RWPE2 (cell line): ENCODE results near the gene GRM8.

Experiments
- ATAC-seq: fragments of 200-7000 bp; cut with Tn5 transposase; 3 replicates; pipeline ENCODE4 v1.9.1; 2021; ENCODE audit warnings: low read depth
- DNase-seq: peaks from one replicate; pipeline ENCODE4 v3.0.0-alpha.2; 2020; ENCODE audit warnings: low spot score
- H3K27ac ChIP-seq: fragments of 450-650 bp; 2 replicates; pipeline ENCODE4 v1.5.1; 2017; ENCODE audit warnings: mild to moderate bottlenecking; ENCODE audit not compliant: poor library complexity, severe bottlenecking
- H3K27me3 ChIP-seq: fragments of 250-450 bp; sonication (Bioruptor Pico); 2 replicates; pipeline ENCODE4 v1.5.1; 2021; ENCODE audit warnings: mild to moderate bottlenecking, moderate library complexity; ENCODE audit not compliant: insufficient read depth, poor library complexity, severe bottlenecking
- H3K36me3 ChIP-seq: fragments of 250-450 bp; sonication (Bioruptor Pico); 2 replicates; pipeline ENCODE4 v1.5.1; 2020; ENCODE audit warnings: low read depth, mild to moderate bottlenecking, moderate library complexity
- H3K4me1 ChIP-seq: fragments of 250-450 bp; sonication (Bioruptor Pico); 2 replicates; pipeline ENCODE4 v1.5.1; 2021; ENCODE audit warnings: mild to moderate bottlenecking, moderate library complexity; ENCODE audit not compliant: insufficient read depth, poor library complexity, severe bottlenecking
- H3K4me3 ChIP-seq: fragments of 250-450 bp; sonication (Bioruptor Pico); 2 replicates; pipeline ENCODE4 v1.5.1; 2021; ENCODE audit warnings: mild to moderate bottlenecking, moderate library complexity; ENCODE audit not compliant: severe bottlenecking
- H3K9me3 ChIP-seq: fragments of 250-450 bp; sonication (Bioruptor Pico); 2 replicates; pipeline ENCODE4 v1.5.1; 2021; ENCODE audit warnings: mild to moderate bottlenecking, moderate library complexity; ENCODE audit not compliant: severe bottlenecking
- CTCF ChIP-seq: fragments of 450-650 bp; IDR thresholded peaks from one replicate; pipeline ENCODE4 v1.5.1; 2017; ENCODE audit warnings: mild to moderate bottlenecking, moderate library complexity; ENCODE audit not compliant: poor library complexity, severe bottlenecking

GRM8 gene

GRCh38 chr7:127035203-127035849 lies 217.4 kb downstream of the GRM8 start:
- DNase-seq (no peak), ATAC-seq (no peak)
- no peak for TF ChIP-seq CTCF
- H3K27ac ChIP-seq: no peak overlapping the region
- H3K4me1 ChIP-seq: no peaks in the 10 kb centered on the region
- H3K36me3 ChIP-seq: no peaks in the 10 kb centered on the region
- H3K9me3 ChIP-seq: no peaks in the 10 kb centered on the region
- no peaks in the 10 kb centered on the region for H3K27me3 ChIP-seq
- H3K4me3 ChIP-seq: no peak overlapping the region

GRCh38 chr7:127034186-127034806 lies 218.4 kb downstream of the GRM8 start:
- DNase-seq (no peak), ATAC-seq (no peak)
- Histone ChIP-seq H3K27me3 (no peaks in the 10 kb centered on the region), H3K27ac (no peak overlapping the region), H3K36me3 (no peaks in the 10 kb centered on the region), H3K4me1 (no peaks in the 10 kb centered on the region), H3K4me3 (no peak overlapping the region), H3K9me3 (no peaks in the 10 kb centered on the region)
- no peak for TF ChIP-seq CTCF

GRCh38 chr7:127029823-127030222 lies 222.9 kb downstream of the GRM8 start:
- TF ChIP-seq CTCF: no peak
- Histone ChIP-seq H3K27ac (no peak overlapping the region), H3K9me3 (no peaks in the 10 kb centered on the region), H3K27me3 (no peaks in the 10 kb centered on the region), H3K4me3 (no peak overlapping the region), H3K4me1 (no peaks in the 10 kb centered on the region), H3K36me3 (no peaks in the 10 kb centered on the region)
- ATAC-seq (no peak), DNase-seq (no peak)

GRCh38 chr7:127021857-127022256 lies 230.9 kb downstream of the GRM8 start:
- Histone ChIP-seq H3K4me3 (no peak overlapping the region), H3K4me1 (no peaks in the 10 kb centered on the region), H3K27ac (no peak overlapping the region), H3K9me3 (no peaks in the 10 kb centered on the region), H3K36me3 (no peaks in the 10 kb centered on the region), H3K27me3 (peaks cover 5% of the 10 kb centered on the region)
- no peak for TF ChIP-seq CTCF
- DNase-seq: no peak
- no peak for ATAC-seq

- Histone ChIP-seq H3K36me3 (no peaks in the 10 kb centered on the region), H3K4me3 (no peak overlapping the region), H3K9me3 (no peaks in the 10 kb centered on the region), H3K27ac (no peak overlapping the region), H3K4me1 (no peaks in the 10 kb centered on the region), H3K27me3 (peaks cover 5% of the 10 kb centered on the region)
- DNase-seq (no peak), ATAC-seq (no peak)
- TF ChIP-seq CTCF: no peak
Measured at GRCh38 chr7:127021019-127021738, 231.6 kb downstream of the GRM8 start.
